Suprapubic skin (tissue), 3 donors: ENCODE measurements around the gene VRK3.

Experiments
- POLR2A ChIP-seq, 2 donors: fragments of 450-650 bp; IDR thresholded peaks; one replicate each; pipeline ENCODE4 v1.6.1; 2017; ENCODE audit warnings: antibody characterized with exemption in 2 of 2, mild to moderate bottlenecking in 2 of 2, moderate library complexity in 2 of 2
- TF ChIP-seq, protein P1 (sequence below), 2 donors: fragments of 200-600 bp in 1 of 2; fragments of 450-650 bp in 1 of 2; sonication (generic) in 1 of 2; IDR thresholded peaks; one replicate each; pipeline ENCODE4 v1.5.1; 2016 to 2019; ENCODE audit warnings: antibody characterized with exemption in 2 of 2, mild to moderate bottlenecking in 1 of 2, moderate library complexity in 1 of 2

DNA sequence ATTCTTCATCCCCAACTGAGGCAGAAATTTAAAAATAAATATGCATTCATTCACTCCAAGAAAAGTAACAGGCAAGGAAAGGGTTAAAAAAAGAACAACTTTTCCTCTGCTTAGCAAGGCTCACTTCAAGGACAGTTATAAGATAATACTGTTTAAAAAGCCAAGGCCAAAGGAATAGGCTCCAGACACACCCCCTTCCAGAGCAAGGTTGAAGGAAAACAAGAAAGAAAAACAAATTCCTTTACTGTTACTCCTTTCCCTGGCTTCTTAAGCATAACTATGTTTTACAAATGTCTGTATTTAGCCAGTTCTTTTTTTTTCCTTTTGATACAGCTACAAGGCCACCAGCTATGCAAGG lies 72.7 kb downstream of the VRK3 start:
- no peak for TF ChIP-seq POLR2A (IDR thresholded peaks at IDR 0.05)
- TF ChIP-seq, protein P1, sequence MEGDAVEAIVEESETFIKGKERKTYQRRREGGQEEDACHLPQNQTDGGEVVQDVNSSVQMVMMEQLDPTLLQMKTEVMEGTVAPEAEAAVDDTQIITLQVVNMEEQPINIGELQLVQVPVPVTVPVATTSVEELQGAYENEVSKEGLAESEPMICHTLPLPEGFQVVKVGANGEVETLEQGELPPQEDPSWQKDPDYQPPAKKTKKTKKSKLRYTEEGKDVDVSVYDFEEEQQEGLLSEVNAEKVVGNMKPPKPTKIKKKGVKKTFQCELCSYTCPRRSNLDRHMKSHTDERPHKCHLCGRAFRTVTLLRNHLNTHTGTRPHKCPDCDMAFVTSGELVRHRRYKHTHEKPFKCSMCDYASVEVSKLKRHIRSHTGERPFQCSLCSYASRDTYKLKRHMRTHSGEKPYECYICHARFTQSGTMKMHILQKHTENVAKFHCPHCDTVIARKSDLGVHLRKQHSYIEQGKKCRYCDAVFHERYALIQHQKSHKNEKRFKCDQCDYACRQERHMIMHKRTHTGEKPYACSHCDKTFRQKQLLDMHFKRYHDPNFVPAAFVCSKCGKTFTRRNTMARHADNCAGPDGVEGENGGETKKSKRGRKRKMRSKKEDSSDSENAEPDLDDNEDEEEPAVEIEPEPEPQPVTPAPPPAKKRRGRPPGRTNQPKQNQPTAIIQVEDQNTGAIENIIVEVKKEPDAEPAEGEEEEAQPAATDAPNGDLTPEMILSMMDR (IDR thresholded peaks at IDR 0.05): no peak
